Measurements from ENCODE around the gene SLC4A1AP.
"Not testable (repeated sequence)": the region's sequence is repeated elsewhere in the genome, so short reads cannot be mapped to it uniquely, and the experiment has no call there.

SLC4A1AP gene

GRCh38 chr2:27651056-27651455, 12.6 kb upstream of the SLC4A1AP start:
- no peak for DNase-seq (ENCODE audit: low read depth, low spot score)

GRCh38 chr2:27652341-27652740, 11.3 kb upstream of the SLC4A1AP start:
- no peak for DNase-seq (ENCODE audit: low read depth, low spot score)

GRCh38 chr2:27652790-27653189, 10.9 kb upstream of the SLC4A1AP start:
- no peak for DNase-seq (ENCODE audit: low read depth, low spot score)

- DNase-seq (ENCODE audit: low read depth, low spot score): no peak
Measured at GRCh38 chr2:27653397-27653796, 10.3 kb upstream of the SLC4A1AP start.

- DNase-seq (ENCODE audit: low read depth, low spot score): no peak
Measured at GRCh38 chr2:27655155-27655951, 8.3 kb upstream of the SLC4A1AP start.

- DNase-seq (ENCODE audit: low read depth, low spot score): no peak
Measured at GRCh38 chr2:27661371-27661770, 2.3 kb upstream of the SLC4A1AP start.

- no peak for DNase-seq (ENCODE audit: low read depth, low spot score)
Measured at GRCh38 chr2:27664154-27664574, 475 bp downstream of the SLC4A1AP start.

- no peak for DNase-seq (ENCODE audit: low read depth, low spot score)
Measured at GRCh38 chr2:27664622-27665363, 1.1 kb downstream of the SLC4A1AP start.

- DNase-seq (ENCODE audit: low read depth, low spot score): no peak
Measured at GRCh38 chr2:27667446-27667845, 3.8 kb downstream of the SLC4A1AP start.

GRCh38 chr2:27671235-27671634, 7.5 kb downstream of the SLC4A1AP start:
- no peak for DNase-seq (ENCODE audit: low read depth, low spot score)

GRCh38 chr2:27672723-27673486, 9.2 kb downstream of the SLC4A1AP start:
- no peak for DNase-seq (ENCODE audit: low read depth, low spot score)

GRCh38 chr2:27680571-27680970, 16.9 kb downstream of the SLC4A1AP start:
- DNase-seq (ENCODE audit: low read depth, low spot score): no peak

- no peak for DNase-seq (ENCODE audit: low read depth, low spot score)
Measured at GRCh38 chr2:27681841-27682240, 18.2 kb downstream of the SLC4A1AP start.

- not testable (repeated sequence) for DNase-seq (ENCODE audit: low read depth, low spot score)
Measured at GRCh38 chr2:27682334-27682771, 18.7 kb downstream of the SLC4A1AP start.

GRCh38 chr2:27683390-27684071, 19.8 kb downstream of the SLC4A1AP start:
- DNase-seq (ENCODE audit: low read depth, low spot score): peak; percentile 80

- DNase-seq (ENCODE audit: low read depth, low spot score): not testable (repeated sequence)
Measured at GRCh38 chr2:27685006-27685405, 21.3 kb downstream of the SLC4A1AP start.

- no peak for DNase-seq (ENCODE audit: low read depth, low spot score)
Measured at GRCh38 chr2:27685577-27685976, 21.9 kb downstream of the SLC4A1AP start.

GRCh38 chr2:27687232-27687631, 23.5 kb downstream of the SLC4A1AP start:
- DNase-seq (ENCODE audit: low read depth, low spot score): no peak

GRCh38 chr2:27689424-27689823, 25.7 kb downstream of the SLC4A1AP start:
- DNase-seq (ENCODE audit: low read depth, low spot score): no peak

GRCh38 chr2:27690052-27690451, 26.4 kb downstream of the SLC4A1AP start:
- DNase-seq (ENCODE audit: low read depth, low spot score): no peak

GRCh38 chr2:27697660-27698059, 34.0 kb downstream of the SLC4A1AP start:
- DNase-seq (ENCODE audit: low read depth, low spot score): no peak

- no peak for DNase-seq (ENCODE audit: low read depth, low spot score)
Measured at GRCh38 chr2:27701676-27702075, 38.0 kb downstream of the SLC4A1AP start.

Data from iPS DF 19.7 (cell line).